GM12892 (cell line): Measurements from ENCODE around the gene VBP1.

Experiments used
- POLR2A ChIP-seq: IDR thresholded peaks from 2 replicates; pipeline ENCODE4 v1.6.1; 2011; ENCODE audit warnings: low read depth, low read length, control low read depth
- POLR2AphosphoS5 ChIP-seq: IDR thresholded peaks from 2 replicates; pipeline ENCODE4 v1.6.1; 2011; ENCODE audit warnings: low read depth, low read length, control low read depth

DNA sequence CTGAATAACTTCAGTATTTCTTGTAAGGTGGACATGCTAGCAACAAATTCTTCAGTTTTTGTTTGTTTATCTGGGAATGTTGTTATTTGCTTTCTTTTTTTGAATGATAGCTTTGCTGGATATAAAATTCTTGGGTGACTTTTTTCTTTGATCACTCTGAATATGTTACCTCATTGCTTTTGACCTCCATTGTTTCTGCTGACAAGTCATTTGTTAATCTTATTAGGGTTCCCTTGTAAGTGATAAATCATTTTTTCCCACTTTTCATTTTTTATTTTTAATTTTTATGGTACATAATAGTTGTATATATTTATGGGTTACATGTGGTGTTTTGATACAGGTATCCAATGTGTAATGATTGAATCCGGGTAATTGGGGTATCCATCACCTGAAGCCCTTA lies 54.7 kb downstream of the VBP1 start:
- TF ChIP-seq POLR2A (no peak), POLR2AphosphoS5 (no peak)
